SK-N-SH treated with all-trans-retinoic acid at 6 μM for 48 hours (cell line): Measurements from ENCODE around the gene ALOX5.

Experiments used
- GLIS3 ChIP-seq: fragments of 250-450 bp; sonication (Bioruptor Pico); IDR thresholded peaks from 2 replicates; pipeline ENCODE4 v1.5.0; 2020; ENCODE audit warnings: mild to moderate bottlenecking, moderate library complexity
- ISL1 ChIP-seq: fragments of 250-450 bp; sonication (Bioruptor Pico); IDR thresholded peaks from 2 replicates; pipeline ENCODE4 v2.1.2; 2022; ENCODE audit warnings: mild to moderate bottlenecking, moderate library complexity
- PATZ1 ChIP-seq: fragments of 250-450 bp; sonication (Bioruptor Pico); IDR thresholded peaks from 2 replicates; pipeline ENCODE4 v1.8.0; 2020; ENCODE audit warnings: mild to moderate bottlenecking, moderate library complexity, borderline replicate concordance
- PPARA ChIP-seq: fragments of 250-450 bp; sonication (Bioruptor Pico); IDR thresholded peaks from 2 replicates; pipeline ENCODE4 v1.5.0; 2020; ENCODE audit warnings: mild to moderate bottlenecking, borderline replicate concordance
- TCF4 ChIP-seq: fragments of 250-450 bp; sonication (Bioruptor Pico); IDR thresholded peaks from 2 replicates; pipeline ENCODE4 v1.8.0; 2021; ENCODE audit warnings: mild to moderate bottlenecking, moderate library complexity, borderline replicate concordance
- TSHZ2 ChIP-seq: fragments of 250-450 bp; sonication (Bioruptor Pico); IDR thresholded peaks from 2 replicates; pipeline ENCODE4 v1.5.0; 2020; ENCODE audit warnings: mild to moderate bottlenecking, moderate library complexity

GRCh38 chr10:45488365-45488764 is 114.3 kb downstream of the ALOX5 start:
- TF ChIP-seq TCF4 (CRISPR knock-in tag) (no peak), PPARA (CRISPR knock-in tag) (no peak), GLIS3 (no peak), ISL1 (CRISPR knock-in tag) (no peak), PATZ1 (CRISPR knock-in tag) (no peak), TSHZ2 (CRISPR knock-in tag) (no peak)
